ENCODE data around the gene SEPTIN5. TPM values are rescaled to one million over a fixed set of nuclear protein-coding genes. Genes with fewer than 3 reads are reported as not detected.

The SEPTIN5 gene
- total and polyA plus RNA-seq, 2 experiments from 2014 or later, result 4.3 to 17.2 TPM

- Histone ChIP-seq H3K4me2 (peak overlapping the region; percentile 70), H3K4me3 (peak overlapping the region; percentile 48), H3K9me2 (ENCODE audit: insufficient read depth) (no peaks in the 10 kb centered on the region), H3F3A (replicated peaks; ENCODE audit: low read depth) (peaks cover 9% of the 10 kb centered on the region), H3K4me1 (ENCODE audit: insufficient read depth) (peaks cover 29% of the 10 kb centered on the region), H2AFZ (peak overlapping the region; percentile 74; the same call in 1 of the 2 replicates), H3K36me3 (ENCODE audit: insufficient read depth) (no peaks in the 10 kb centered on the region), H3K27ac (ENCODE audit: low read depth) (no peak overlapping the region), H4K20me1 (replicated peaks; ENCODE audit: insufficient read depth) (no peaks in the 10 kb centered on the region; the same call in 1 of the 2 replicates), H3K27me3 (ENCODE audit: insufficient read depth) (peaks cover 86% of the 10 kb centered on the region), H3K79me2 (replicated peaks; ENCODE audit: insufficient read depth) (no peaks in the 10 kb centered on the region)
- Mint-ChIP-seq H3K9me3 (peaks cover 3% of the 10 kb centered on the region; the same call in 1 of the 3 replicates), H3K4me1 (peaks cover 21% of the 10 kb centered on the region), H3K36me3 (ENCODE audit: low read depth) (no peaks in the 10 kb centered on the region), H3K27me3 (ENCODE audit: insufficient read depth, low read depth, poor library complexity) (peaks cover 80% of the 10 kb centered on the region), H3K27ac (no peak overlapping the region), H3K4me3 (peak overlapping the region; percentile 52)
- TF ChIP-seq ZNF331 (CRISPR knock-in tag; IDR thresholded peaks at IDR 0.05; ENCODE audit: low read depth), result no peak
- no peak for TF ChIP-seq CREB1 (CRISPR knock-in tag; IDR thresholded peaks at IDR 0.05; ENCODE audit: low read depth)
- TF ChIP-seq EZH2phosphoT487 (IDR thresholded peaks at IDR 0.05; ENCODE audit: unreplicated experiment), result no peak
- TF ChIP-seq CTCF (conservative IDR thresholded peaks at IDR 0.05; ENCODE audit: low read depth in 2 of 2), result no peak
- TF ChIP-seq EZH2 (IDR thresholded peaks at IDR 0.05; ENCODE audit: low read depth, unreplicated experiment), result no peak
- no peak for TF ChIP-seq ZNF114 (CRISPR knock-in tag; IDR thresholded peaks at IDR 0.05)
- no peak for TF ChIP-seq STAT1 (IDR thresholded peaks at IDR 0.05; ENCODE audit: unreplicated experiment)
- TF ChIP-seq JUNB (IDR thresholded peaks at IDR 0.05; ENCODE audit: unreplicated experiment), result no peak
- no peak for TF ChIP-seq ZNF462 (CRISPR knock-in tag; IDR thresholded peaks at IDR 0.05)
- no peak for TF ChIP-seq REST (IDR thresholded peaks at IDR 0.05; ENCODE audit: unreplicated experiment)
- ATAC-seq (peak; percentile 43), DNase-seq (ENCODE audit: low spot score) (peak; percentile 75)
Observed at GRCh38 chr22:19767427-19768341, 53.4 kb downstream of the SEPTIN5 start.
